GM18526 (cell line): ENCODE data around the gene RTL9.

Source experiments
- POLR2A ChIP-seq: IDR thresholded peaks from 3 replicates; pipeline ENCODE4 v1.6.1; 2011; ENCODE audit not compliant: insufficient read length; ENCODE audit errors: extremely low read depth

Gene RTL9

DNA sequence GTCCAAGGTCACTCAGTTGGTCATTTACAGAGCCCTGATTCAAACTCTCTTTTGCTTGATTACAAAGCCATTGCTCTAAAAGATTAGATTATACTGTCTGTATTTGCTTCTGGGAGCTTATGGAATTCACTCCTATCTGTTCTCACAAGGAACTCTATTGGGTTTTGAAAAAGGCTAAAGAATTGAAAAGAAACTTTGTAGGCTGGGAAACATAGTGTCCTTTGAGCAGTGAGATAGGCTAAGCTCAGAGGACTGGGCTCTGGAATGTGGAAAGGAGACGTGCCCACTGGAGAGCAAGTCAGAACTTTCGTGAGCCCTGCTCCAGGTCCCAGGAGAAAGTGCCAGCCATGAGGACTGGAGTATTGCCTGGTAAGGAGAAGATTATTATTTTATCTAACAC, at the start of gene RTL9:
RTL9 (plus strand) TSS at position 301 of the 400 bp plus-strand sequence. CDS start 91,770 bp downstream, outside the sequence.
- TF ChIP-seq POLR2A = no peak

DNA sequence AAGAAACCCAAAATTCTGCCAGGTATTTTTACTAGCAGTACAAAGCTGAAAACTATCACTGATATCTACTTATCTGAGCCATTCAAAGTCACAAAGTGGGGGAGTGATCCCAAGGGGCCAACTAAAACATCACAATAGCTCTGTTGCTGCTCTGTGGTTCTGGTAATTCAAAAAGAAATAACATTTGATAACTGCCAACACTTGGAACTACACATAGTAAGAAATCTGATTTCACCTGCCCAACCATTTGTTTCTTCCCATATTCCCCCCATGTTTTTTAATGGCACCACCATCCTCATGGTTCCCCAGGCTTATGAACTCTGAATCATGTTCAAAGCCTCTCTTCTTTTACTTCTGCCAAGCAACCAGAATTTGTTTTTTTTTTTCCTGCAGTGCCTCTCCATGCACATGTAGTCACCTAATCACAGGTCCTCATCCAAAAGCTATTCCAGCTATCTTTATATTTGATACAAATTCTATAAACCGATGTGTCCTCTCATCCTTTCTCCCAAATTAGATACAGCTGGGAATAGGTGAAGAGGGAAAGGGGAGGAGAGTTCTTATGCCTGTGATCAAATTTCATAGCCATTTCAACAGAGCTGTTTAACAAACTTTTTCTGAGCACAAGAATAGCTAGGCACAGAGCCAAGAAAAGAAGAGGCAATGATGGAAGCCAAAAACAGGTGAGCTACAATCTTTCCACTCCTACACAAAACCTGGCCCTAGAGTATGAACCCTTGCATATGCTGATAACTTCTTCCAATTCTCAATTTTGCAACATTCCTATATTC, 48.5 kb upstream of the RTL9 start:
- no peak for TF ChIP-seq POLR2A

DNA sequence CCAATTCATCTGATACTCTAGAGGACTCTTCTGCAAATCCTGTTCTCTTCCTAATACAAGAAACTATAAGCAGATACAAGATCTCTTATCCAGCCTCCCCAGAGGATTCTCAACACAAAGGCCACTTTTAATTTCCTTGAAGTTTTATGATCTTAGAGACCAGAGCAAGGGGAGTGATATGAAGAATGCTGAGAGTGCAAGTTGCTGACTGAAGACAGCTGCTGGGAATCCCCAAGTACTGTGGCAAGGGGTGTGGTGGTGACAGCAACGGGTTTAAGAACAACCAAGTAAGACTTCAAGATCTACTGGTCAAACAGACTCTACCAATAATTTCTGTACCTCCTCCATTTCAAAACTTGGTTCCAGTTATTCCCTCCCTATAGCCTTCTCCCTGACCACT, 47.8 kb upstream of the RTL9 start:
- no peak for TF ChIP-seq POLR2A

DNA sequence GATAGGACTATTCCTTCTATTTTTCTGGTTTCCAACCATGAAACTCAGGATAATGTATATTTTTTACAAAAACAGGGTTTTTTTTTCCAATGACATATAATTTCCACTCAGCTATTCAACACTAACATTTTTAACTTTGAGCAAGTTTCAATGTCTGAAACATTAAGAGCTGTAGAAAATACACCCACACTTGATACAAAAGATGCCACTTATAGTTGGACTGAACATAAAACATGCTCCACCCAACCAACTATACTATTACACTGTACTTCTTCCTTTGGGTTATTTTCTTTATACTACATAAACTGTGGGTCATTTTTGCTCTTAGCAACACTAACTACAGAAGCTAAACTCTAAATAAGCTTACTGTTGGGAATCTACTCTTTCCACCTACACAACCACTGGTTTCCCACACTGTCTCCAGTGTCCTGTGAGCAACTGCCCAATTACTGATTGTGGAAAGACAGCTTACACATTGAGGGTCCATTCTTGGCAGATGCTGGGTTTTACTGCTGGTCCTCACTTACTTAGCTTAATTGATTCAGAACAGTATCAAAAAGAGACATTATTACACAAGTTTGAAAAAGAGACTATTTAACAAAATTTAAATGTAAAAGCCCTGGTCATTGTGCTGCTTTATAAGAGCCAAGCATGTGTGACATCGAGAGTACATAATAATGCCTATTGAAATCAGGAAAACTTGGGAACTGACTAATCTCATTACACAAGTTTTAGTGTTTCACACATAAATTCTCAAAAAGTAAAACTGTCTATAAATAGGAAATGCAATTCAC, 47.0 kb upstream of the RTL9 start:
- TF ChIP-seq POLR2A = no peak

DNA sequence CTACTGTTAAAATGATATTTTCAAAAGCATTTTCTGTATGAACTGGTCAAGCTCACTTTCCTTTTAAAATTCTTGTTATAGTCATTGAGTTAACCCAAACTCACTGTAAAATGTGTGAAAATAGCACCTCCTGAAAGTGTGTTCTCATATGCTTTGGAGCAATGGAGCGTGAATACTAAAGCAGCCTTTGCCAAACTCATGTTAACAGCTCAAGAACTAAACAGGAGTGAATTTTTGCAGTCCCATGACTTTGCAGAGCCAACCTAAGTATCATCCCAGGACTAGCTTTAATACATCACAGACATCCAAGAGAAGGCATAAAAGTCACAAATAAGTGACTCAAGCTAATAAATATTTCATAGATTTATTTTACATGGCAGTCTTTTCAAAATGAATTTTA, 43.1 kb upstream of the RTL9 start:
- no peak for TF ChIP-seq POLR2A

DNA sequence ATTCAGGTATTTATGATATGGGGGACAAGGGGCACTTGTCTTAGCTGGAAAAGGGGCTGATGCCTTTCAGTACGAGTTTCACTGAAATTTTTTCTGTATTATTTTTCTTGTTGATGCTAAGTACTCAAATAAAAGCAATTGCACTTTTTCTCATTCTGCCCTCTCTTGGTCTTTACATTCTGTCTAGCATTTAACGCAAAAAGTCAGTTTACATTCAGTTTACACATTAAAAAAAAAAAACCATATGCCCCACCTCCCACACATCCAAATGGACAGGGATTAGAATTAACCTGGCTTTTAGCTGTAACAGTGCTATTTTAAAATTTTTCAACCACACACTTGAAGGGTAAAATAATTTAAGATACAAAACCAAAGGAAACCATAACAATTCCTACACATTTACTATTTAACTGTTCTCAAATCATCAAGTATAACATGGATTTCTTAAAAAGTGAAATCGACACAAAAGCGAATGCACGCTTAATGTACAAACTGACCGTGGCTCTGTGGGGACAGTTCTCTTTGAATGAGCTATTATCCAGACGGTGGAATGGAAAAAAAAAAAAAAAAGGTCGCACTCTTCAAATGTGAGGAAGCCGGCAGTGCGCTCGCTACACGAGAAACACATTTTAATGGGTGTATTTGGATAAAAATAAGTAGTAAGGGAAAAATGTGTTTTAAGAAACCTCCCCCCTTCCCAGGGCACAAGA, 42.1 kb upstream of the RTL9 start:
- TF ChIP-seq POLR2A = no peak

DNA sequence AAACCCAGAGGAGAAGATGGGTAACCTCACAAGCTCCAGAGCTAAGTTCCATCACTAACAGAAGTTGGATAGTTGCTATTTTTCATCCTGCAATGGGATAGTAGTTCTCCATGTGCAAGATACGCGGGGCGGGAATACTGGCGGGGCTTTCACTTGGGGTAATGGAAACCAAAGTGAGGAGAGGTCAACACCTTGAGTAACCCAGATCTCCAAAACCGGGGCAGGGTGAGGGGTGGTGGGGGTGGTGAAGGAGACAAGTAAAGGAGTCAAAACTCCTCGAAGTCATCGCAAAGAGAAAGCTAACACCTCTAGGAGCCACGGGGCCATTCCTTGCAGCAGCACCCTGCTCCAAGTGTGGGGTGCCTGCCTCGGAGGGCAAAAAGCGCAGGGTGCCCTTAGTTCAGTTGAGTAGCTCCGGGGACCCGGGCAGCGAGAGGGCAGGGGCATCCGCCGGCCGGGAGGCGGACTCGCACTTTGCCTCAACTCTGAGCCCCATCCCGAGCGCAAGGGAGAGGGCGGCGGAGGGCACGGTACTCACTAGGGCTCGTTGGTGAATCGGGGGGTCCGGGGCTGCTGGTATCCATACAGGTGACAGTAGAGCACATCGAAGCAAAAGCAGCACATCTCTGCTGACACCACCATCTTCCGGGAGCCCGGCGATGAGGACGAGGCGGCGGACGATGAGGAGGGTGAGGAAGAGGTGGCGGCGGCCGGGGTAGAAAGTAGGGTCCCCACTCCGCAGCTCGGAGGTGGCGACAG, 41.4 kb upstream of the RTL9 start:
- no peak for TF ChIP-seq POLR2A

DNA sequence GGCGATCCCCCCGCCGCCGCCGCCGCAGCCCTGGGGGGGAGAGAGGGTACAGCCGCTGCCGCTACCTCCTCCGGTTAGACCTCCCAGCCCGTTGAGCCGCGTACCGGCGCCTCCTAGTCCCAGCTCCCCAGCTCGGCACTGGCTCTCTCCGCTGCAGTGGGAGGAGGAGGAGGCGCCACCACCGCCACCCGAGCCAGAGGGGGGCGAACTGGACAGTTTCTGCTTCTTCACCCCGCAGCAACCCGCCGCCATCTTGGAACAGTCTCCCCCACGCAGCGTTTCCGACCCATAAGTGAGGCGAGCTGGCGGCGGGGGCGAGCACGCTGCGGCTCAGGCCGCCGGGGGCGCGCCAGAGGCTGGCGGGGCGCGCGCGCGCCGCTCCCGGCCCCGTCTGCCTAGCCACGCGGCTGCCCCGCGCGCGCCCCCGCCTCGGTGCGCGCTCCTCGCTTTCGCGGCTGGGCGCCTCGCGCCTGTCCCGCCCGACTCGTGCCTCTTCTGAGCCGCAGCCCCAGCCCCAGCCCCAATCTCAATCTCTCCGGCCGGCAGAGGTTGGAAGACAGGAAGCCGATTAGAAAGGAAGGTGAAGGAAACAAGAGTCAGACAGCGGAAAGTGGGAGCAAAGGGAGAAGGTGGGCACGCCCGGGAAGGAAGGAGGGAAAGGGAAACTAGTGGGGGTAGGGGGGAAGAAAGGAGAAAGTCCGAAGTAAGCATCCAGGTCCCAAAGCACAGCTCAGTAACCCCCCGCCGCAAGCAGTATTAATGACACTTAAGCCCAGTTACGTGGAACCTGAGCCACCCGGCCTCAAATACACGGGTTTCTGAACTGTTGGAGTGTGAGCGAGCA, 40.6 kb upstream of the RTL9 start, which contains the start of gene AMMECR1:
AMMECR1 (minus strand) TSS at position 266 of the 844 bp plus-strand sequence; CDS start at position 252, 14 bp downstream.
- TF ChIP-seq POLR2A = peak; percentile 81

DNA sequence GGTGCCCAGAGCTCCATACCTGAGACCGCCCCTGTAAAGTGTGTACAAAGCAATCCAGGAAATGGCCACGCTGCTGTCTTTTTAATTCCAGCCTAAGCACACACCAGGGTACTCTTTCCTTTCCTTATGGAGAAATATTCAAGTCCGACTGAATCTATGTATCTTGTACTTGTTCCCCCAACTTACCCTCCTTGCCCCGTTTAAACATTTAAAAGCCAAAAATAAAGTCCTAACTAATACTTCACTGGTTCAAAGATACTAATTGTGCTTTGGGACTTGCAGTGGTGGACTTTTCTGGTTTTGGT, 40.0 kb upstream of the RTL9 start:
- TF ChIP-seq POLR2A = no peak

DNA sequence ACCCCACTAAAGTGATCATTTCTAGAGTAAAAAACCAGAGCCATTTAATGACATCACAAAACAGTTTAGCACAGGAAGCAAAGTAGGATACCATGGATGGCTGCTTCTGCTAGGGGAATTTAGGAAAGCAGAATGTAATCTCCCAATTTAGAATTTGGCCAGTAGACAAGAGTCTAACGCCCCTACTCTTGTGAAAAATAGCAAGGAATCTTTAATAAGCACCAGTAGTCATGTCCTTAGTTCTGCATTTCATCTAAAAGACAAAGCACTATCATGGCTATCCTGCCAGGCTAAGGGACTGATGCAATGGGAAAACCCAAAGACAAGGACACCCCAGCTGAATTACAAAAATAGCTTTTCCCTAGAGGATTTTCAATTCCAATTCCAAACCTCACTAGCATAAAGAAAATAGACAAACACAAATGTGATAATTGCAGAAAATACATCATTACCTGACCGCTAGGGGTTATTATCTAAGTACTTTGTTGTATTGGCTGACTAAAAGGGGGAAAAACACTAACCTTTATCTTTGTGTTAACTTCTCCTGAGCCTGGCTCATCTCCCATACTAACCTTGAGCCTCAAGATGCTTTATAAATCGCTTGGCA, 38.2 kb upstream of the RTL9 start:
- no peak for TF ChIP-seq POLR2A

DNA sequence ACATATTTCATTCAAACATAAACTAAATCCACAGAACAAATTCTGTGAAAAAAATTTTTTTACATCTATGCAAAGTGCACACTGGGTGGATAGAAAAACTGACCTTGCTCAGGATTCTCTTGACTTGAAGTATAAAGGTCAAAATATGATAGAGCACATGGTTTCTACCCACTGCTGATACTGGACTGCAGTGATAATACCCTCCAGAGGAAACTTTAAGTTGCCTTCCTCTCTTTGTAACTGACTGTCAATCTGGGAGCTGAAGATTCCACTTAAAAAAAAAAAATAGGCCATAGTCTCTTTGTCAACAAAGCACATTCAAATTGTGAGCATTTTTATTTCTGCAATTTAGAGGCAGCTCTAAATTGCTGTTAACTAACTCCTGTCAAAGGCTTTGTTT, 37.6 kb upstream of the RTL9 start:
- no peak for TF ChIP-seq POLR2A

DNA sequence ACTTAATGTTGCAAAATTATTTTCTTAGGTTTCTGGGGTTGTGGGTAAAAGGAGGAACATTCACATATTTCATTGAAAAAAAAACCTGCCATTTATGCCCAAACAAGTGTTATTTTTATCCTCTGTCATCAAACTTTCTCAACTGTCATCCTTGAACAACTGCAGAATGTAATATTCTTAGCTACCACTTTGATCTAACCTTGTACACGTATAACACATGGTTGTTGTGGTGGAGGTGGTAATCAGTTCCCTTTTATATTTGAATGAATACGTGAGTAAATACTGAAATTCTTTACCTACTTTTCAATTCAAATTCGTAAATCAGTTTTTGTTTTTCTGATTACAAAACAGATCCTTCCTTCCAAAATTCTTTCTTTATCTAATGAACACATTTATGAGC, 37.0 kb upstream of the RTL9 start:
- no peak for TF ChIP-seq POLR2A

DNA sequence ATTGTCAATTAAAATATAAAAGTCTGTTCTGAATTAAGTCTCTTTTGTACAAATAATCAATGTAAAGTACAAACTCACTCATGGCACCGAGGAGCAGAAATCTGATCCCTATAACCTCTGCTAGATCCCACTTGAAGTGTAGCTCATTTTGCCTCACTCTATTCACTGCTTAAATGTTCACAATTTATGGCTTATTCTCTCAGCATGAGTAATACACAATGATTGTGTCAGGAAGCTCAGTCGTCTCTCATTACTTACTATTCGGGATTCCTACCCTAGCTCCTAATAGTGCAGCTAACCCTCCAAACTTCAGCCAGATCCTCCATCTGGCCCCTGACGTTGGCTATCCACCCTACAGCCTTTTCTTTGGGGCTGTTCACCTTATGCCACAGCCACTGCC, 36.0 kb upstream of the RTL9 start:
- no peak for TF ChIP-seq POLR2A

DNA sequence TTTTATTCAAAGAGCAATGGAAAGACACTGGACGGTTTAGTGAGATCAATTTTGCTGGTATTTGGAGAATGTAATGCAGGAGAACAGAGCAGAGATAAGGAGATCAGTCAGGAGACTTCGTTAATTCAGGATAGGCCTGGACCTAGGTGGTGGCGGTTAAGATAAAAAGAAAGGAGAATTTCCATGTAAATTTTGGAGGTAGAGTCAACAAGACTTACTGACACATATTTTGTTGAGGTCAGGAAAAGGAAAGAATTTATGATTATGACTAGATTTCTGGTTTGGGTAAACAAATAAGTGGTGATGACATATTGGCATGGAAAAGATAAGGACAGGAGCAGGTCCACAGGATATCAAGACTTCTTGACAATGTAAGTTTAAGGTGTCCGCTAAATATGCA, 31.9 kb upstream of the RTL9 start:
- TF ChIP-seq POLR2A = no peak
